GM21423 (cell line): ENCODE results near the gene METRNL.
"Not testable (repeated sequence)": the region's sequence is repeated elsewhere in the genome, so short reads cannot be mapped to it uniquely, and the experiment has no call there.

Source experiments
- ATAC-seq: cut with Tn5 transposase; IDR thresholded peaks from one replicate; pipeline ENCODE4 v1.9.1; 2021; ENCODE audit warnings: mild to moderate bottlenecking, moderate library complexity; ENCODE audit not compliant: unreplicated experiment

The METRNL gene

DNA sequence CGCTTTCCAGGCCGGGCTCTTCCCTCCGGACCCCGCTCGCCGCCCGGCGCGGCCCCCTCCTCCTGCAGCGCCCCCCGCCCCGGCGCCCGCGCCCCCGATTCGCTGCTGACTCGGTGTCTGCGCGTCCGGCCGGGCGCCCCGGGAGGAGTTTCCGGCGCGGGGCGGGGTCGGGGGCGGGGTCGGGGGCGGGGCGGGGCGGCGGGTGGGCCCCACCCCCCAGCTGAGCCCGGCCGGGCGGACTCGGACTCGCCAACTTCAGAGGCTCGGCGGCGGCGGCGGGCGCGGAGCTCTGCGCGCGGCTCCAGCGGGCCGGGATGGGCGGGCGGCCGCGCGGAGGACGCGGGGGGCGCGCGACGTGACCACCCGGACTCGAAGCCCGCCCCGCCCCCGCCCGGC lies at the start of gene METRNL:
Gene METRNL (plus strand): TSS at position 258 of the 396 bp plus-strand sequence. CDS start 207 bp downstream, outside the sequence.
- peak; percentile 42 for ATAC-seq

DNA sequence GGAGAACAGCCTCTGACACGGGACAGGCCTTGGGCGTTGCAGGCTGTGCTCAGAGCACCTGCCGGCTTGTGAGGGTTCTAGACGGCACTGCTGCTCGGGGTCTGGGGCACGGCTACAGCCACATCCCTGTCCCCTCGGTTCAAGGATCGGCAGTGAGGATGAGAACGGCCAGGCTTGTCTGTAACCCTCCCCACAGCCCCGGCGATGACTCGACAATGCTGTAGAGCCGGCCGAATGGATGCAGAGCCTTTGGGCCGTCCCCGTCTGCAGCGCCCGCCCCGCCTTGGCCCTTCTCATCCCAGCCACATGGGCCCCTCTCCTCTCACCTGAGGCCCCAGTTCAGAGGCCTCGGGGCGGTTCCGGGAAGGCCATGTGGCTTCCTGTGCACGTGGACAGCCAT lies 49.0 kb upstream of the METRNL start:
- ATAC-seq, result no peak

- no peak for ATAC-seq
These were observed 48.0 kb upstream of the METRNL start for GRCh38 chr17:83031321-83031945.

- not testable (repeated sequence) for ATAC-seq
These were observed 47.4 kb upstream of the METRNL start for GRCh38 chr17:83031946-83032451.

DNA sequence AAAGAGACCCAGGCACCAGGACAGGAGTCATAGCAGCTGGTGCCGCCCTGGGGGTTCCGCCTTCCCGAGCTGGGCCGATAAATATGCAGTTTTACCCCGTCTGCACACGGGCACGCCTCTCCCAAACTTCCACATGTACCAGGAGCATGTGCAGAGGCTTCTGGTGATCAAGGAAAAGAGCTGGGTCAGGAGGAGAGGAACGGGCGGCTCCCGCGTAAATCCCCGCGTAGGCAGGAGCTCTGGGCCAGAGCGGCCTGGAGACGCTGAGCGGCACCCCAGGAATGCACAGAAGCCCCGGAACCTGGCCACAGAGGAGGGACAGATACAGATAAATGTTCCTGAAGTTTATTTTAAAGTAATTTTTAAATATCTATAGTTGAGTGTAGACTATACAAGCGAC lies 46.6 kb upstream of the METRNL start:
- ATAC-seq, result no peak

DNA sequence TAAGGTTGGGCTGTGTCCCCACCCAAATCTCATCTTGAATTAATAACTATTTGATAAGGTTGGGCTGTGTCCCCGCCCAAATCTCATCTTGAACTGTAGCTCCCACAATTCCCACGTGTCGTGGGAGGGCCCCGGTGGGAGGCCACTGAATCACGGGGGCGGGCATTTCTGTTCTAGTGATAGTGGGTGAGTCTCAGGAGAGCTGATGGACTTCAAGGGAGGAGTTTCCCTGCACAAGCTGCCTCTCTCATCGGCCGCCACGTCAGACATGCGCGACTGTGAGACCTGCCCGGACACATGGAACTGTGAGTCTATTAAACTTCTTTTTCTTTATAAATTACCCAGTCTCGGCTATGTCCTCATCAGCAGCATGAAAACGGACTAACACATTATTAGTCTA lies 44.9 kb upstream of the METRNL start:
- ATAC-seq, result no peak

DNA sequence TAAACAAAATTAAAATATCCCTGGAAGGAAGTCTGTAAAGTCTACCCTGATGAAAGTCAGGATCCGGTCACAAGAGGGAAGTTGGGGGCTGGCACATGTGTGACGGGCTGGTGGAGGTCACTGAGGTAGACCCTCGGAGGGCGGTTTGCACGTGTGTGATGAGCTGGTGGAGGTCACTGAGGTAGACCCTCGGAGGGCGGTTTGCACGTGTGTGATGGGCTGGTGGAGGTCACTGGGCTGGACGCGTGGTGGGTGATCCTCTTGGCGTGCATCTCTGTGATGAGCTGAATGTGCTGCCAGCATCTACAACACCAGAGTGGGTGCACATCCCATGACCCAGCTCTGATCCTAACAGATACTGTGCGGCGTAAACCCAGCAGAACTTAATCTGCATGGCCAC lies 43.7 kb upstream of the METRNL start:
- ATAC-seq, result no peak

DNA sequence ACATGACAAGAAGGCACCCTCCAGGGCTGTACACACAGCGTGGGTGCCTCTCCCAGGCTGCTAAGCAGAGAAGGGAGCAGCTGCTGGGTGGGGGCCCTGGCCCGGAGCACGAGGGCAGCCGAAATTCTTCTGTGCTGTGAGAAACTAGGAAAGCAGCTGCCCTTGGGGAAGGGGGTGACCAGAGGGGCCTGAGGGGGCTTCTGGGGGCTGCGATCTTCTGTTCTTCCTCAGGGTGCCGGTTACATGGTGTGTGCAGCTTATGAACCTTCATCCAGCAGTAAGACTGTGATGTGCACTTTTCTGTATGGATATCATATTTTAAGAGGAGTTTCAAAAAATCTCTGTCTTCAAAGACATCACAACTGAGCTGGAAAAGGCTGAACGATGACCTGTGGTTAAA lies 43.2 kb upstream of the METRNL start:
- no peak for ATAC-seq

GRCh38 chr17:83036666-83037065 lies 42.7 kb upstream of the METRNL start:
- no peak for ATAC-seq

DNA sequence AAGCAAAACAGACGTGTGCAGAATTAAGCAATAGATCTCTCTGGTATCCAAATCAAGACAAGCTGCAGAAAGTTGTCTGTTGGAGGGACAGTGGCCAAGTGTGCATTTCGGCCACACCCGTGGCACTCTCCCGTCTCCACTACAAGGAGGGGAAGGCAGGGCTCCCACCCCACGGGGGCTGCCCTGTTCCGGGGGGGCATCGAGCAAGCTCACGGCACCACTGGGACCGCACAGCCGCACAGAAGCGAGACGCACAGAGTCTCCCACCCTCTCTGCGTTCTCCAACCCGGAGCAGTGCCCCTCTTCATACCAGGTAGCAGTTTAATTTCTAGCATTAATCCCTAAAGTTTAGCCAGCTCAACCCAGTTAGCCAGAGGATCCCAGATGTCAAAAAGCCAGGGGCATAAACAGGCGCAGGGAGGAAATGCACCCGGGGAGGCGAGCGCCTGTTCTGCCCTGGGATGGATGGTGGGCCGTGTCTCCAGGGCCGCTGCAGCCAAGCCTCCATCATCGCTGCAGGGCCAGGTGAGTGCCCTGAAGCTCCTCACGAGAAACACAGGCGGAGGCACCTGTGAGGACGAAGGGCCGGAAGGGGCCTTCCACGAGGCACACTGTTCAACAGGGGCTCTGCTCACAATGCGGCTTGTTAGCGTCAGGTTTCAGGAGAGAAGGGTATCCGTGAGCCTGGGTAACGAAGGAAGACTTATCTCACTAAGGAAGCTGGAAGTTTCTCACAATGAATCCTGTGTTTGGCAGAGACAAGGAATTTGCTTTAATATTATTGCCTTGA lies 42.1 kb upstream of the METRNL start:
- no peak for ATAC-seq

DNA sequence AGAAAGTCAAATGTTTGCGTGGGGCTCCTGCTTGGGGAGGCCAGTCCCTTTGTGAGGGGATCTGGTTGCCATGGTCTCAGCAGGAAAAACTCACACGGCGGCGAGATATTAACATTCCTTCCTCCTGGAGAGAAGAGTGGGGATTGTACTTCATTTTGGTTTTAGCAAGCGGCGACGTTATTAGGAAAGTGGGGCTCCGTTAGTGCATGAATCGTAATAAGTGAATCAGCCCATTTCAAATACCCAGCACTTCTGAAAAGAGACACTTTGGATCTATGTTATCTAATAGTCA lies 41.6 kb upstream of the METRNL start:
- ATAC-seq, result no peak

DNA sequence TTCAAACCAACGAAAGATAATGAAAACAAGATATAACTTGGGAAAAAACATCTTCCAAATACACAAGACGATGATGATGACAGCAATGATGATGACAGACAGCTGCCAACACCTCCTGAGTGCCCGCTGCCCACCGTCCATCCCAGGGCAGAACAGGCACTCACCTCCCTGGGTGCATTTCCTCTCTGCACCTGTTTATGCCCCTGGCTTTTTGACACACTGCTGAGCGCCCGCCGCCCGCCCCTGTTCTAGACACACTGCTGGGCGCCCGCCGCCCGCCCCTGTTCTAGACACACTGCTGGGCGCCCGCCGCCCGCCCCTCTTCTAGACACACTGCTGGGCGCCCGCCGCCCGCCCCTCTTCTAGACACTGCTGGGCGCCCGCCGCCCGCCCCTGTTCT lies 40.4 kb upstream of the METRNL start:
- not testable (repeated sequence) for ATAC-seq

DNA sequence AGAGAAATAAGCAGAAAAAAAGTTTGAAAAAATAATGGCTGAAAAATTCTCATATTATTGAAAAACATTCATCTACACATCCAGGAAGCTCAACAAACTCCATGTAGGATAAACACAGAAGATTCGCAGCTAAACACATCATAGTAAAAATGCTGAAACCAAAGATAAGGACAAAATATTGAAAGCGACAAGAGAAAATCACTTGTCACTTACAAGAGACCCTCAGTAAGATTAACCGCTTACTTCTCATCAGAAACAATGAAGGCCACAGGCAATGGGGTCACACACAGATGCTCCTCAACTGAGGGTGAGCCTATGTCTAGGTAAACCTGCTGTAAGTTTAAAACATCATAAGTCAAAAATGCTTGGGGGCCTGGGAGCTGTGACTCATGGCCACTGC lies 38.1 kb upstream of the METRNL start:
- no peak for ATAC-seq

DNA sequence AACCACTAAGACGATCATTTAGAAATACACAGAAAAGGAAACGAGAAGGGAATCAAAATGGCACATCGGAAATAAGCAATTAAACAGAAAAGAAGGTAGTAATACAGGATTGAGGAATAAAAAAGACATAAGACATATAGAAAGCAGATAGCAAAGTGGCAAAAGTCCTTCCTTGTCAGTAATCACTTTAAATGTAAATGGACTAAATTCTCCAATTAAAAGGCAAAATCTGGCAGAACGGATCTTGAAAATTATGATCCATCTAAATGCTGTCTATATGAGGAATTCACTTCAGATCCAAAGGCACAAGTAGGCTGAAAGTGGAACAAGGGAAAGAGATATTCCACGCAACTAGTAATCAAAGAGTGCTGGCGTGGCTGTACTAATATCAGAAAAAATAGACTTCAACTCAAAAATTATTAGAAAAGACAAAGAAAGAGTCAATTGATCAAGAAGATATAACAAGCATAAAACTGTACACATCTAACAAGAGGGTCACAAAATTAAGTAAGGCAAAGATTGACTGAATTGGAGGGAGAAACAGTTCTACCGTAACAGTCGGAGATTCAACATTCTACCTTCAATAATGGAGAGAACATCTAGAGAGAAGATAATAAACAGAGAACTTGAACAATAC lies 36.8 kb upstream of the METRNL start:
- no peak for ATAC-seq

DNA sequence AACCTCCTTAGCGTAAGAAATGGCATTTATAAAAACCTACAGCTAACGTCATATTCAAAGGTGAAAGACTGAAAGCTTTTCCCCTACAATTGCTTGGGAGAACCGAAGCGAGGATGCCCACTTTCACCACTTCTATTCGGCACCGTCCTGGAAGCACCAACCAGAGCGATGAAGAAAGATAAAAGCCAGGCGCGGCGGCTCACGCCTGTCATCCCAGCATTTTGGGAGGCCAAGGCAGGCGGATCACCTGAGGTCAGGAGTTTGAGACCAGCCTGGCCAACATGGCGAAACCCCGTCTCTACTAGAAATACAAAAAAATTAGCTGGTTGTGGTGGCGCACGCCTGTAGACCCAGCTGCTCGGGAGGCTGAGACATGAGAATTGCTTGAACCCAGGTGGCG lies 34.9 kb upstream of the METRNL start:
- ATAC-seq, result not testable (repeated sequence)

DNA sequence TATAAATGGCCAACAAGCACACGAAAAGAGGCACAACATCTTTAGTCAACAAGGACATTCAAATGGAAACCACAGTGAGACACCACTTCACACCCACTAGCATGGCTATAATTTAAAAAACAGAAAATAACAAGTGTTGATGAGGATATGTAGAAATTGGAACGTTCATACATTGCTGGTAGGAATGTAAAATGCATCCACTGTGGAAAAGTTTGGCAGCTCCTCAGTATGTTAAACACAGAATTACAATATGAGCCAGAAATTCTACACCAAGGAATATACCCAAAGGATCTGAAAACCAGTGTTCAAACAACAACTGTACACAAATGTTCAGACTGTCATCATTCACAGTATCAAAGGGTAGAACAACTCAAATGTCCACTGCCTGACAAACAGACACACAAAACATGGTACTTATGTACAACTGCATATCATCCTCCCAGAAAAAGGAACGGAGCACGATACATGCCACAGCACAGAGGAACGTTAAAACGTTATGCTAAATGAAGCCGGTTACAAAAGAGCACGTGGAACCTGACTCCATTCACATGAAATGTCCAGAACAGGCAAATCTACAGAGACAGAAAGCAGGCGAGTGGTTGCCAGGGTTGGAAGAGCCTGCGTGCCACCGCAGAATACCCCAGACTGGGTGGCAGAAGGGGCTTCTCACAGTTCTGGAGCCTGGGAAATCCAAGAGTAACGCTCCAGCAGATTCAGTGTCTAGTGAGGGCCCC lies 32.8 kb upstream of the METRNL start:
- ATAC-seq, result no peak

DNA sequence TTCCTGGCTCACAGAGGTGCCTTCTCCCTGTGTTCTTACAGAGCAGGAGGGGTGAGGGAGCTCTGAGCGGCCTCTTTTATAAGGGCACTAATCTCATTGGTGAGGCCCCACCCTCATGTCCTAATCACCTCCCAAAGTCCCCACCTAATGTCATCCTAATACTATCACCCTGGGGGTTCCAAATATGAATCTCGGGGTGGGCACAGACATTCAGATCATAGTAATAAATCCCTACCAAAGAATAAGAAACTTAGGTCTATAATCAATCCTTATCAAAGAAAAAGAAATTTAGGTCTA lies 32.3 kb upstream of the METRNL start:
- ATAC-seq, result no peak

DNA sequence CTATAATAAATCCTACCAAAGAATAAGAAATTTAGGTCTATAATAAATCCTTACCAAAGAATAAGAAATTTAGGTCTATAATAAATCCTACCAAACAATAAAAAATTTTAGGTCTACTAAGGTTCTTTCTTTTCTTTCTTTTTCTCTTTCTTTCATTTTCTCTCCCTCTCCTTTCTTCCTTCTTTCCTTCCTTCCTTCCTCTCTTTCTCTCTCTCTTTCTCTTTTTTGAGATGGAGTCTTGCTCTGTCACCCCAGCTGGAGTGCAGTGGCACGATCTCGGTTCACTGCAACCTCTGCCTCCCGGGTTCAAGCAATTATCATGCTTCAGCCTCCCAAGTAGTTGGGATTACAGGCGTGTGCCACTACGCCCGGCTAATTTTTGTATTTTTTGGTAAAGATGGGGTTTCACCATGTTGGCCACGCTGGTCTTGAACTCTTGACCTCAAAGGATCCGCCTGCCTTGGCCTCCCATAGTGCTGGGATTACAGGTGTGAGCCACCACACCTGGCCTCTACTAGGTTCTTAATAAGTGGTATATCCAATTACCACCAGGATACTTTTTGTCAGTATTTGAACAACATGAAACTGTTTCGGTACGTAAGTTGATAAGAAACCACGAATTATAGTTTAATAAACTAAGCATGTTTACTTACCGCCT lies 31.5 kb upstream of the METRNL start:
- not testable (repeated sequence) for ATAC-seq

- ATAC-seq, result no peak
These were observed 28.6 kb upstream of the METRNL start for GRCh38 chr17:83050651-83051395.
